A549 (cell line): Measurements from ENCODE around the gene DCUN1D2.

Experiments used
- CTCF ChIP-seq: fragments of >200 bp; sonication (Bioruptor Twin); formaldehyde crosslinking; IDR thresholded peaks from 3 replicates; pipeline ENCODE4 v1.5.1; 2016
- HOXA7 ChIP-seq: fragments of 250-450 bp; sonication (Bioruptor Pico); IDR thresholded peaks from 2 replicates; pipeline ENCODE4 v1.5.0; 2020; ENCODE audit warnings: mild to moderate bottlenecking, moderate library complexity
- JUN ChIP-seq, 2 experiments: fragments of >200 bp; sonication (Bioruptor Twin); formaldehyde crosslinking; IDR thresholded peaks; 2 replicates in 1 of 2; 3 replicates in 1 of 2; pipeline ENCODE4 v1.6.1; 2016 to 2017
- KDM5A ChIP-seq: fragments of 200-600 bp; sonication (generic); IDR thresholded peaks from 2 replicates; pipeline ENCODE4 v1.6.1; 2016; ENCODE audit warnings: antibody characterized with exemption, mild to moderate bottlenecking
- PBX3 ChIP-seq: IDR thresholded peaks from 2 replicates; pipeline ENCODE4 v1.6.1; 2012
- POLR2A ChIP-seq: IDR thresholded peaks from 2 replicates; pipeline ENCODE4 v1.6.1; 2012; ENCODE audit warnings: mild to moderate bottlenecking, low read length
- REST ChIP-seq: fragments of 200-600 bp; sonication (generic); IDR thresholded peaks from 2 replicates; pipeline ENCODE4 v1.6.1; 2016; ENCODE audit warnings: antibody characterized with exemption, mild to moderate bottlenecking, moderate library complexity
- SMC3 ChIP-seq: fragments of >200 bp; sonication (Bioruptor Twin); formaldehyde crosslinking; IDR thresholded peaks from 3 replicates; pipeline ENCODE4 v1.6.1; 2018; ENCODE audit warnings: inconsistent platforms

GRCh38 chr13:113419531-113420193 is 70.8 kb downstream of the DCUN1D2 start:
- TF ChIP-seq PBX3, result no peak
- no peak for TF ChIP-seq CTCF
- TF ChIP-seq POLR2A, result no peak
- TF ChIP-seq KDM5A, result no peak
- TF ChIP-seq SMC3, result no peak
- TF ChIP-seq HOXA7 (CRISPR knock-in tag), result no peak
- no peak for TF ChIP-seq JUN (IDR thresholded peaks at IDR 0.05)
- no peak for TF ChIP-seq REST
